Heart left ventricle (tissue), 13 donors: ENCODE data around the gene CAMTA1.

Source experiments
- POLR2A ChIP-seq, 2 donors: fragments of 450-650 bp; IDR thresholded peaks; one replicate each; pipeline ENCODE4 v1.6.1; 2017; ENCODE audit warnings: antibody characterized with exemption in 2 of 2, mild to moderate bottlenecking in 2 of 2, moderate library complexity in 2 of 2
- TF ChIP-seq, protein P1 (sequence below), 12 donors: fragments of 200-600 bp; sonication (generic) in 4 of 12; IDR thresholded peaks; one replicate each; pipeline versions ENCODE4 v1.5.0 to v1.8.0; 2018 to 2022; ENCODE audit warnings: antibody characterized with exemption in 12 of 12, mild to moderate bottlenecking in 5 of 12
- donor health status: ischemic (EF 13 %, LVEDD 7.1; RV severe dilation, severe dysfunction).
- donor health status: DM: no; HTN: yes; CAD: no.
- donor health status: DM: no; HTN: no; CAD: no.
- donor health status: ischemic (EF 25% LVEDD 6.9; RV normal size, moderate dysfunction).
- donor health status: ischemic (EF 25% LVEDD 5.7; RV mildly dilated, moderate dysfunction).
- donor health status: ischemic (EF 35%, LVEDD 5.7; RV mildly dilated, moderate dysfunction).
- donor health status: nonischemic (EF 11% LVEDD 7.7; RV severe dilation, severe dysfunction).
- donor health status: DM: yes; HTN: yes; CAD: no.
- donor health status: PGD.
- donor health status: ischemic (EF 29% LVEDD 5.4; RV normal size, mild dysfunction).
- donor health status: nonischemic (EF 23%, LVEDD 6.1; RV moderate dilation, normal function).

DNA sequence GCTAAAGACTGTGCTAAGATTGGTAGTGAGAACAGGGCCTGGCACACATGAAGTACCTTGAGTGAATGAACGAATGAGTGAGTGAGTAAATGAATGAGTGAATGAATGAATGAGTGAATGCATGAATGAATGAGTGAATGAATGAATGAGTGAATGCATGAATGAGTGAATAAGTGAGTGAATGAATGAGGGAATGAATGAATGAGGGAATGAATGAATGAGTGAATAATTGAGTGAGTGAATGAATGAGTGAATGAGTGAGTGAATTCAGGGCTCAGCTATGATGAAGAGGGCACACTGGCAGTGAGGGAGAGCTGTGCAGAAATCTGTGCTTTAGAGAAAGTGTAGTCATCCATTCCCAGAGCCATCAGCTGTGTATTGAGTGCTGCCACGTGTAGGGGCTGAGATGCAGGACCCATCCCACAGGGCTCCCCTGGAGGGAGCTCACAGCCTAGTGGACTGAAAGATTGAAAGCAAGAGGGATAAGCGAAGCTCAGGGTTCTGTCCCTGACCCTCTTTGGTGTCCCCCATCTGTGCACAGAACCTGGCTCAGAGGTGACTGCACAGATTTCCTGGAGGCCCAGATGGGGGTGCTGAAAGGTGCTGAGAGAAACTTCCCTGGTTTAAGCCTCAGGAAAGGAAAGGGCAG lies 767.9 kb downstream of the CAMTA1 start:
- TF ChIP-seq POLR2A (IDR thresholded peaks at IDR 0.05), result no peak
- TF ChIP-seq, protein P1, sequence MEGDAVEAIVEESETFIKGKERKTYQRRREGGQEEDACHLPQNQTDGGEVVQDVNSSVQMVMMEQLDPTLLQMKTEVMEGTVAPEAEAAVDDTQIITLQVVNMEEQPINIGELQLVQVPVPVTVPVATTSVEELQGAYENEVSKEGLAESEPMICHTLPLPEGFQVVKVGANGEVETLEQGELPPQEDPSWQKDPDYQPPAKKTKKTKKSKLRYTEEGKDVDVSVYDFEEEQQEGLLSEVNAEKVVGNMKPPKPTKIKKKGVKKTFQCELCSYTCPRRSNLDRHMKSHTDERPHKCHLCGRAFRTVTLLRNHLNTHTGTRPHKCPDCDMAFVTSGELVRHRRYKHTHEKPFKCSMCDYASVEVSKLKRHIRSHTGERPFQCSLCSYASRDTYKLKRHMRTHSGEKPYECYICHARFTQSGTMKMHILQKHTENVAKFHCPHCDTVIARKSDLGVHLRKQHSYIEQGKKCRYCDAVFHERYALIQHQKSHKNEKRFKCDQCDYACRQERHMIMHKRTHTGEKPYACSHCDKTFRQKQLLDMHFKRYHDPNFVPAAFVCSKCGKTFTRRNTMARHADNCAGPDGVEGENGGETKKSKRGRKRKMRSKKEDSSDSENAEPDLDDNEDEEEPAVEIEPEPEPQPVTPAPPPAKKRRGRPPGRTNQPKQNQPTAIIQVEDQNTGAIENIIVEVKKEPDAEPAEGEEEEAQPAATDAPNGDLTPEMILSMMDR (IDR thresholded peaks at IDR 0.05), result no peak
